ENCODE results near the gene CDK6.

Gene CDK6

GRCh38 chr7:92670204-92670851 is 166.0 kb downstream of the CDK6 start:
- DNase-seq = no peak

- no peak for DNase-seq
Observed at GRCh38 chr7:92669616-92670165, 166.7 kb downstream of the CDK6 start.

- no peak for DNase-seq
Observed at GRCh38 chr7:92668564-92668963, 167.8 kb downstream of the CDK6 start.

GRCh38 chr7:92667816-92668535 is 168.4 kb downstream of the CDK6 start:
- no peak for DNase-seq

- no peak for DNase-seq
Observed at GRCh38 chr7:92665926-92666325, 170.4 kb downstream of the CDK6 start.

GRCh38 chr7:92661651-92662050 is 174.7 kb downstream of the CDK6 start:
- no peak for DNase-seq

GRCh38 chr7:92658671-92659070 is 177.7 kb downstream of the CDK6 start:
- DNase-seq = no peak

- no peak for DNase-seq
Observed at GRCh38 chr7:92657391-92657790, 179.0 kb downstream of the CDK6 start.

GRCh38 chr7:92656121-92656520 is 180.3 kb downstream of the CDK6 start:
- no peak for DNase-seq

GRCh38 chr7:92655346-92655884 is 181.0 kb downstream of the CDK6 start:
- DNase-seq = no peak

GRCh38 chr7:92653136-92653535 is 183.2 kb downstream of the CDK6 start:
- no peak for DNase-seq

- no peak for DNase-seq
Observed at GRCh38 chr7:92652536-92652935, 183.8 kb downstream of the CDK6 start.

- DNase-seq = no peak
Observed at GRCh38 chr7:92650391-92650790, 186.0 kb downstream of the CDK6 start.

GRCh38 chr7:92648067-92648466 is 188.3 kb downstream of the CDK6 start:
- DNase-seq = no peak

- DNase-seq = no peak
Observed at GRCh38 chr7:92647652-92648051, 188.7 kb downstream of the CDK6 start.

- DNase-seq = no peak
Observed at GRCh38 chr7:92647011-92647625, 189.3 kb downstream of the CDK6 start.

- peak; percentile 45 for DNase-seq
Observed at GRCh38 chr7:92645114-92646061, 191.0 kb downstream of the CDK6 start.

GRCh38 chr7:92644406-92645113 is 191.8 kb downstream of the CDK6 start:
- DNase-seq = no peak

- no peak for DNase-seq
Observed at GRCh38 chr7:92643821-92644220, 192.6 kb downstream of the CDK6 start.

GRCh38 chr7:92641921-92642511 is 194.4 kb downstream of the CDK6 start:
- DNase-seq = peak; percentile 73

GRCh38 chr7:92639966-92640365 is 196.4 kb downstream of the CDK6 start:
- no peak for DNase-seq

All from activated naive CD4-positive, alpha-beta T cell treated with Interleukin-2 at 50 U/mL for 16 hours (primary cell).